Liver (tissue), 9 donors: ENCODE results near the gene PMP22. TPM values are rescaled to one million over a fixed set of nuclear protein-coding genes. Genes with fewer than 3 reads are reported as not detected.

Experiments used
- DNase-seq: peaks from one replicate; pipeline ENCODE4 v3.0.0-alpha.2; 2017; ENCODE audit warnings: low spot score
- H3K27ac ChIP-seq, 2 donors: one replicate each; pipeline ENCODE4 v1.7.0; 2013; ENCODE audit warnings: inconsistent platforms in 2 of 2, low read length in 2 of 2, control low read depth in 1 of 2, low read depth in 1 of 2, mild to moderate bottlenecking in 1 of 2
- H3K27me3 ChIP-seq, 4 donors: one replicate each; pipeline versions ENCODE4 v1.6.1 to v1.7.0; 2013; ENCODE audit warnings: low read length in 3 of 4, inconsistent platforms in 1 of 4, mild to moderate bottlenecking in 1 of 4, moderate library complexity in 1 of 4; ENCODE audit not compliant: control insufficient read depth in 4 of 4, insufficient read depth in 4 of 4
- H3K36me3 ChIP-seq, 4 donors: one replicate each; pipeline versions ENCODE4 v1.6.1 to v1.7.0; 2013; ENCODE audit warnings: low read length in 3 of 4, mild to moderate bottlenecking in 3 of 4, low read depth in 1 of 4, moderate library complexity in 1 of 4; ENCODE audit not compliant: control insufficient read depth in 4 of 4, insufficient read depth in 3 of 4
- H3K4me1 ChIP-seq, 4 donors: one replicate each; pipeline versions ENCODE4 v1.6.1 to v1.7.0; 2013; ENCODE audit warnings: low read length in 3 of 4, mild to moderate bottlenecking in 3 of 4, moderate library complexity in 1 of 4; ENCODE audit not compliant: control insufficient read depth in 4 of 4, insufficient read depth in 4 of 4
- H3K4me3 ChIP-seq, 3 donors: one replicate each; pipeline versions ENCODE4 v1.6.1 to v1.7.0; 2013; ENCODE audit warnings: low read length in 3 of 3, control low read depth in 1 of 3, low read depth in 1 of 3, mild to moderate bottlenecking in 1 of 3
- H3K9ac ChIP-seq, 2 donors: one replicate each; pipeline ENCODE4 v1.7.0; 2013; ENCODE audit warnings: low read length in 2 of 2, mild to moderate bottlenecking in 2 of 2, moderate library complexity in 2 of 2, control low read depth in 1 of 2, low read depth in 1 of 2
- H3K9me3 ChIP-seq, 4 donors: one replicate each; pipeline versions ENCODE4 v1.6.1 to v1.7.0; 2013; ENCODE audit warnings: low read length in 3 of 4; ENCODE audit not compliant: control insufficient read depth in 4 of 4
- ATF3 ChIP-seq: IDR thresholded peaks from 2 replicates; pipeline ENCODE4 v1.6.1; 2016; ENCODE audit warnings: antibody characterized with exemption
- FOXA1 ChIP-seq: IDR thresholded peaks from 2 replicates; pipeline ENCODE4 v1.6.1; 2016; ENCODE audit warnings: antibody characterized with exemption
- FOXA2 ChIP-seq: IDR thresholded peaks from 2 replicates; pipeline ENCODE4 v1.6.1; 2016; ENCODE audit warnings: antibody characterized with exemption
- GABPA ChIP-seq, 2 donors: IDR thresholded peaks in 1 of 2; conservative IDR thresholded peaks in 1 of 2; 2 replicates each; pipeline ENCODE4 v1.6.1; 2016; ENCODE audit warnings: antibody characterized with exemption in 2 of 2, mild to moderate bottlenecking in 1 of 2, moderate library complexity in 1 of 2
- HNF4A ChIP-seq, 2 donors: conservative IDR thresholded peaks; 2 replicates each; pipeline ENCODE4 v1.6.1; 2016; ENCODE audit warnings: antibody characterized with exemption in 2 of 2, mild to moderate bottlenecking in 2 of 2
- JUND ChIP-seq, 2 donors: IDR thresholded peaks; 2 replicates each; pipeline ENCODE4 v1.6.1; 2016; ENCODE audit warnings: antibody characterized with exemption in 2 of 2
- REST ChIP-seq: IDR thresholded peaks from 2 replicates; pipeline ENCODE4 v1.6.1; 2016; ENCODE audit warnings: antibody characterized with exemption, mild to moderate bottlenecking
- RXRA ChIP-seq, 2 donors: IDR thresholded peaks; 2 replicates each; pipeline ENCODE4 v1.6.1; 2017 to 2018; ENCODE audit warnings: antibody characterized with exemption in 2 of 2, mild to moderate bottlenecking in 1 of 2
- SP1 ChIP-seq: IDR thresholded peaks from 2 replicates; pipeline ENCODE4 v1.6.1; 2018; ENCODE audit warnings: antibody characterized with exemption, mild to moderate bottlenecking
- TAF1 ChIP-seq: conservative IDR thresholded peaks from 2 replicates; pipeline ENCODE4 v1.6.1; 2016; ENCODE audit warnings: antibody characterized with exemption, mild to moderate bottlenecking
- YY1 ChIP-seq: IDR thresholded peaks from 2 replicates; pipeline ENCODE4 v1.6.1; 2016; ENCODE audit warnings: antibody characterized with exemption, mild to moderate bottlenecking
- ZBTB33 ChIP-seq: IDR thresholded peaks from 2 replicates; pipeline ENCODE4 v1.6.1; 2016; ENCODE audit warnings: antibody characterized with exemption
- WGBS: extraction: QIAGEN DNeasy Blood & Tissue Kit; methylation state at CpG from one replicate; pipeline ENCODE4 v1.1.7; 2013; 5-methylcytosine and 5-hydroxymethylcytosine counted together
- polyA plus RNA-seq, 2 donors: library from polyadenylated mRNA; stranded (reverse) in 1 of 2; unstranded in 1 of 2; fragments of 200-250 nt in 1 of 2; fragments of >200 nt in 1 of 2; fragmentation: Nextera tagmentation in 1 of 2; extraction: Ambion mirVana in 1 of 2; gene quantifications; one replicate each; pipeline versions ENCODE4 v1.2.1 to v1.2.3, GENCODE V29; 2013 to 2015
- total RNA-seq, 2 donors: library from RNA; depleted of rRNA; stranded (reverse); fragments of >200 nt; gene quantifications; one replicate each; pipeline ENCODE4 v1.2.3, GENCODE V29; 2014
- TF ChIP-seq, protein P1 (sequence below): IDR thresholded peaks from 2 replicates; pipeline ENCODE4 v1.6.1; 2016; ENCODE audit warnings: antibody characterized with exemption
- donor health status: healthy.
- donor health status: healthy.
- donor health status: healthy.
- donor health status: healthy.
- donor health status: healthy.

Gene PMP22
- total and polyA plus RNA-seq, 4 donors: 3.2 to 9.1 (median 5.7) TPM

- TF ChIP-seq REST (no peak), TAF1 (no peak), YY1 (no peak), FOXA1 (no peak), SP1 (no peak), HNF4A (conservative IDR thresholded peaks at IDR 0.05) (no peak)
Observed at GRCh38 chr17:15281909-15282308, 16.8 kb upstream of the PMP22 start (continued).

- H3K9me3 ChIP-seq: peaks cover 0 to 2% (median 0%) of the 10 kb centered on the region in 4 donors
- no peak for DNase-seq
- 48% methylated on average over 2 of the region's 2 CpGs for WGBS
- H3K27ac ChIP-seq: no peak overlapping the region
- H3K4me3 ChIP-seq: no peak overlapping the region
- H3K36me3 ChIP-seq: no peaks in the 10 kb centered on the region
- H3K9ac ChIP-seq: no peak overlapping the region
- H3K27me3 ChIP-seq: peaks cover 0 to 3% (median 0%) of the 10 kb centered on the region in 4 donors
- no peak for TF ChIP-seq GABPA (IDR thresholded peaks at IDR 0.05 in 1 of 2, conservative IDR thresholded peaks at IDR 0.05 in 1 of 2)
- H3K4me1 ChIP-seq: no peaks in the 10 kb centered on the region
Observed at GRCh38 chr17:15278924-15279477, 13.9 kb upstream of the PMP22 start.

DNA sequence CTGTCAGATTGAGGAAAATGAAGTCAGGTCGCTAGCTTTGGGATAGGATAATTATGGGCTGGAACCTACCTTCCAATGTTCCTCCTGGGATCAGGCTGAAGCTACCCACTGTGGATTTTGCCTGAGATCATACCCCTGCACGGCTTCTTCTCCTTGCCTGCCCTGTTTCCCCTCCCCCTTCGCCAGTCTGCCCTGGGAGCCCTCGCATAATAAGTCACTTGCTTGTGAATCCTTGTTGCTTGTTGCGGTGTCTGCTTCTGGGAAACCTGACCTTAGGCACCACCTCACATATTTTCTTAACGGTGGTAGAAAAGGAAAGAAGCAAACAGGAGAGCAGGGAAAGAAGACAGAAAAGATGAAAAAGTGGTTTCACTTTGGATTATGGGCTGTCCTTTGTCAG lies 13.3 kb upstream of the PMP22 start:
- Histone ChIP-seq H3K4me1 (no peaks in the 10 kb centered on the region), H3K36me3 (no peaks in the 10 kb centered on the region), H3K27ac (no peak overlapping the region), H3K27me3 (peaks cover 0 to 3% (median 0%) of the 10 kb centered on the region in 4 donors), H3K9me3 (peaks cover 0 to 2% (median 0%) of the 10 kb centered on the region in 4 donors), H3K9ac (no peak overlapping the region), H3K4me3 (no peak overlapping the region)
- 36% methylated on average over 6 of the region's 6 CpGs for WGBS
- no peak for DNase-seq
- no peak for TF ChIP-seq HNF4A (conservative IDR thresholded peaks at IDR 0.05)
- TF ChIP-seq FOXA2: no peak
- no peak for TF ChIP-seq ZBTB33

GRCh38 chr17:15274017-15274416 lies 8.9 kb upstream of the PMP22 start:
- H3K27ac ChIP-seq: no peak overlapping the region
- no peak for DNase-seq
- H3K4me3 ChIP-seq: no peak overlapping the region
- no peaks in the 10 kb centered on the region for H3K9me3 ChIP-seq
- WGBS: 90% methylated on average over 3 of the region's 3 CpGs
- no peaks in the 10 kb centered on the region for H3K36me3 ChIP-seq
- H3K4me1 ChIP-seq: no peaks in the 10 kb centered on the region
- H3K27me3 ChIP-seq: peaks cover 0 to 6% (median 0%) of the 10 kb centered on the region in 4 donors
- no peak overlapping the region for H3K9ac ChIP-seq
- no peak for TF ChIP-seq ATF3
- TF ChIP-seq TAF1: no peak
- no peak for TF ChIP-seq ZBTB33
- TF ChIP-seq SP1: no peak
- TF ChIP-seq, protein P1, sequence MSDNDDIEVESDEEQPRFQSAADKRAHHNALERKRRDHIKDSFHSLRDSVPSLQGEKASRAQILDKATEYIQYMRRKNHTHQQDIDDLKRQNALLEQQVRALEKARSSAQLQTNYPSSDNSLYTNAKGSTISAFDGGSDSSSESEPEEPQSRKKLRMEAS: no peak
- TF ChIP-seq FOXA2: no peak
- TF ChIP-seq REST: no peak
- TF ChIP-seq RXRA (IDR thresholded peaks at IDR 0.05): no peak
- TF ChIP-seq JUND (IDR thresholded peaks at IDR 0.05): no peak
